ENCODE results near the gene NOP16.

The NOP16 gene

DNA sequence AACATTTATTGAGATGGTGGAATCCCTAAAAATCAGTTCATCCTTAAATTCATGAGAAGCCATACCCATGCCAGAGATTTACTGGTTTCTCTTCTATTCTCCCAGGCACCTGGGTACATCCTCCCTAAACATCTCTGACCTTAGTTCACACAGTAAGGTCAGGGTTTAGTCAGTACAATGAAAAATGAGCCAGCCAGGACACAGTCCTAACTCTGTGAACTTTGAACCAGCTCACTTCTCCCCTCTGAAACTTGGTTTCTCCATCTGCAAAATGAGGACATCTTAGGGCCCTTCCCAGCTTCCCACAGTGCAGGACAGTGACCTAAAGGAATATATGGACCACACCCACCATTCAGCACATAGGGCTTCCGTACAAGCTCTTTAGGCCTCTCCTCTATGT, 1.9 kb downstream of the NOP16 start:
- DNase-seq (ENCODE audit: low spot score) = no peak

- DNase-seq (ENCODE audit: low spot score) = no peak
Measured at GRCh38 chr5:176384991-176385390, 3.4 kb downstream of the NOP16 start.

DNA sequence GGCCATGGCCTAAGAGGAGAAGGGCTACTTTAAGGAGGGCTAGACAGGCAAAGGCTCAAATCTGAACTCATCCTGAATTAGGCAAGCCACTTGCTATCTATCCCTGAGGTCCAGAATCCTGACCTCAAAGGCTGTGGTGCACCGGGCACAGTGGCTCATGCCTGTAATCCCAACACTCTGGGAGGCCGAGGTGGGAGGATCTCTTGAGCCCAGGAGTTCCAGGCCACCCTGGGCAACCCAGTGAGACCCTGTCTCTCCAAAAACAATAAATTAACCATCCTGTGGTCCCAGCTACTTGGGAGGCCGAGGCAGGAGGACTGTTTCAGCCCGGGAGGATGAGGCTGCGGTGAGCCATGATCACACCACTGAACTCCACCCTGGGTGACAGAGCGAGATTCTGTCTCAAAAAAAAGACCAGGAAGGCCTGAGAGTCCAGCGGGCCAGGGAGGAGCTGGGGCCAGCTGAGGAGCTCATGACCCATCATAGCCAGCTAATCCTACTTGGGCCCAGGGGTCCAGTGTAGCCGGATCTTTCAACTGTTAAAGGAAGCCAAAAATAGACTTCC, 4.0 kb downstream of the NOP16 start:
- no peak for DNase-seq (ENCODE audit: low spot score)

DNA sequence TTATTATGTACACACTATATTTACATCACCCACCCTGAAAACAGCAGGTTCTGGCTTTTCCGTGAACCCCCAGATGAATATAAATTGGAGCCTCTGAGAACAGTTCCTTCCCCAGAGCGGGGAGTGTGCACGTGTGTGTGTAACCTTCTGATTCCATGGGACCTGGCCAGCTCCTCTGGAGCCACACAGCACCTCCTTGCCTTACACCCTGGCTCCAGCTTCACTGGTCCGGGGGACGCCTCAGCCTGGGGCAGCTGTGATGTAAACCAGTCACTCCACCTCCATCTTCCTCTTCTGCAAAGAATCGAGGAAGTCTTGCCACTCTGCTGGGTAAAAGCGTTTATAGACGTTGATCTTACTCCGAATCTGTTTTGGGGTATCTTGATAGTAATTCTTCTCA, 4.4 kb downstream of the NOP16 start:
- DNase-seq (ENCODE audit: low spot score) = no peak

GRCh38 chr5:176383248-176383905, 5.0 kb downstream of the NOP16 start:
- DNase-seq (ENCODE audit: low spot score) = no peak

- DNase-seq (ENCODE audit: low spot score) = no peak
Measured at GRCh38 chr5:176382721-176383120, 5.7 kb downstream of the NOP16 start.

- no peak for DNase-seq (ENCODE audit: low spot score)
Measured at GRCh38 chr5:176381979-176382378, 6.4 kb downstream of the NOP16 start.

DNA sequence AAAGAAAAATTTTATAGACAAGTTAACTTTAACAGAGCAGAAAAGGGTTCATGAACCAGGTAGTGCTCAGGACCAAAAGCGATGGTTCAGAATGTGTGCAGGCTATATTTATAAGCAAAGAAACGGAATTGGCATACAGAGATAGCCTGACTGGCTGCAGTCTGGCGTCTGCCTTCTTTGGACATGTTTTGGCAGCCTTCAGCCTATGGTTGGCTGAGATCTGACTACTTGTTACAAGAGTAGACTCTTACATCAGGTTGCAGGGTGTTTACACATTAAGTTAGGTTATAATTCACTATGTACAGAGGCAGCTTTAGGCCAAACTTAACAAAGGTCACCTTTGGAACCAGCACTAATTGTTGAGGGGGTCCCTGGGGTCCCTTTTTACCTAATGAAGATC, 7.0 kb downstream of the NOP16 start:
- DNase-seq (ENCODE audit: low spot score) = no peak

- no peak for DNase-seq (ENCODE audit: low spot score)
Measured at GRCh38 chr5:176379881-176380280, 8.5 kb downstream of the NOP16 start.

DNA sequence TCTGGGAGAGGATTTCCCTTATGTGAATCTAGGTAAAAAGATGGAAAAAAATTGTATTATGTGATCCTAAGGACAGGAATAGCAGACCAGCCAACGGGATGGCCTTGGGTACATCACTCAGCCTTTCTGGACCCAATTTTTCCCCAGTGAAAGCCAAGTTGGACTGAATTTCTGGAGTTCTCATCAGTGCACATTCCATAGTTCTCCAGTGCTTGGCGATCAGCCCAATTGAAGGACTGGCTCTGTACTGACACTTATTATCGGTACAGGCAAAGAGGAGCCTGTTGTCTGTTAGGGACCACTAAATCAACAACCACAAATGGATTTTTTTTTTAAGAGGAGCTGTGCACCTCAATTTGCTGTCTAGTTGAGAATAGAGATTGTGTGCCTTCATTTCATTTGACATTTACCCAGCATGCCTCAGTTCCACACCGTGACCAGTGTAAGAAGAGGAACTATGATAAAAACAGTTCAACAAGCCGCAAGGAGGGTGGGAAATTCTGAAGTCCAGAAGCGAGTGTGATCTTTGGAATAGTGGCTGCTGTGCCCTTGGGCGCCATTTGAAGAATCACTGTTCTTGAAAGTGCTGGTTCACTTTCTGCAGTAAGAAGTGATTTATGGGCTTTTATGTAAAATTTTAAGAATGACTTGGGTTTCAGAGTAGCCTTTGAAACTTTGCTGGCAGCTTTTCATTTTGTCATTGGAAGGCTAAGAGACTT, 15.1 kb downstream of the NOP16 start:
- DNase-seq (ENCODE audit: low spot score) = no peak

DNA sequence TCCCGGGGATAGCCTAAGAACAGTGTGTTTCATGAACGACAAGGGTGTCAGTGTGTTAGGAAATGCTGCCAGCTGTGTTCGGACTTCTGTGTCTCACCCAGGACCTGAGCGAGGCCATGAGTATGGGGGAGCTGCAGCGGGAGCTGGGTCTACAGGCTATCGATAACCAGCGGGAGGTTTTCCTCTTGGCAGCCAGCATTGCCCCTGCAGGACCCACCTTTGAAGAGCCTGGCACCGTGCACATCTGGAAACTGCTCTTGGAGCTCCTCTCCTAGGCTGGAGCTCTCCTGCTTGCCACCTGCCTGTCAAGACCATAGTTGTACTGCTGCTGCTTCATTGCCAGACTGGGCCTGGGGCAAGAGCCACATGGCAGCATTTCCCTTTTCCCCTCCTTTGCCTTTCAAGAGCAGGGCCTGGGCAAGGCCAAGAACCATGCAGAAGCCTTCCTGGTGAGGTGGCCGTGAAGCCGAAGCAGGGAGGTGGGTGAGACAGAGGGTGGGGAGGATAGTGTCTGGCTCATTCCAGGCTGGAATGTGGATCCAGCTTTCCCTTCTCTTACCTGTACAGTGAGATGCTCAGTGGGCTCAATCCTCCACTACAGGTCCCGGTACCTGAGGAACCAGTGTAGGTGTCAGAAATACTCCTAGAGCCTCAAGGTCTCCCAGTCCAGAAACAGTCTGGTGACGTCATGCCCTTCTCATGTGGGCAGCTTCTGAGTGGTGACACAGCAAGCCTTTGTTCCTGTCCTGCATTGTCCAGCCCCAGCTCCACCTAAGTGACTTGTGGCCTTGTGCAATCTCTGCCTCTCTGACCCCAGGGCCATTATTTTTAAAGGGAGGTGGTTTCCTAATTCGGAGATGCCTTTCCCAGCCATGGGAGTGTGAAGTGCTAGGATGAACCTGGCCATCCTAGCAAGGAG, 16.5 kb downstream of the NOP16 start:
- DNase-seq (ENCODE audit: low spot score) = no peak

DNA sequence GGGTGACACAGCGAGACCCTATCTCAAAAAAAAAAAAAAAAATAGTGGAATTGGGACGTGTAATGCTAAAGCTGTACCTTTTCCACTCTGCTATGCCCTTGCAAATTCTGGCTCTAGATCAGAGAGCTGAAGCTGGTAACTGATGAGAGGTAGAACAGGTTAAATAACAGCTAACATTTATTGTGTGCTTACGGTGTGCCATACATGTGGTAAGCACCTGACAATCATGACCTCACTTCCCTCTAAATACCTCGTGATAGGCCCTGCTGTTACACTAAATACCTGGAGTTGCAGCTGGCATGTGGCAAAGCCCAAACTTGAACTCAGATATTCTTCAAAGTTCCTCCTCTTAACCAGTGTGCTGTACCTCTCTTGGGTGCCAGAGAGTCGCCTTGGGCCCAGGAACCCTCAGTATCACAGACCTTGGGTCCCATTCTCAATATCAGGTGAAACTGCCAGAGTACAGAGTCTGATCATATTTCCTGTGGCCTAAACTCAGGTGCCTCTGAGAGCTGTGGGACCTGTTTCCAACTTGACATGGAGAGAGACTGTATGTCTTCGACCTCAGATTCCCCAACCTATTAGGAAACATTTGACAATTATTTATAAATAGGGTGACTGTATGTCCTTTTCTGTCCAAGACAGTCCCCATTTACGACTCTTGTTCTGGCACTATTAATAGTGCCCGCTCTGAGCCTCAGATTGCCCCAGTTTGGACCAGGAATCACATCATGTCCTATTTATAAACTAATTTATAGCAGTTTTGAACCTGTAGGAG, 18.3 kb downstream of the NOP16 start:
- DNase-seq (ENCODE audit: low spot score) = no peak

GRCh38 chr5:176368726-176369125, 19.7 kb downstream of the NOP16 start:
- DNase-seq (ENCODE audit: low spot score) = no peak

DNA sequence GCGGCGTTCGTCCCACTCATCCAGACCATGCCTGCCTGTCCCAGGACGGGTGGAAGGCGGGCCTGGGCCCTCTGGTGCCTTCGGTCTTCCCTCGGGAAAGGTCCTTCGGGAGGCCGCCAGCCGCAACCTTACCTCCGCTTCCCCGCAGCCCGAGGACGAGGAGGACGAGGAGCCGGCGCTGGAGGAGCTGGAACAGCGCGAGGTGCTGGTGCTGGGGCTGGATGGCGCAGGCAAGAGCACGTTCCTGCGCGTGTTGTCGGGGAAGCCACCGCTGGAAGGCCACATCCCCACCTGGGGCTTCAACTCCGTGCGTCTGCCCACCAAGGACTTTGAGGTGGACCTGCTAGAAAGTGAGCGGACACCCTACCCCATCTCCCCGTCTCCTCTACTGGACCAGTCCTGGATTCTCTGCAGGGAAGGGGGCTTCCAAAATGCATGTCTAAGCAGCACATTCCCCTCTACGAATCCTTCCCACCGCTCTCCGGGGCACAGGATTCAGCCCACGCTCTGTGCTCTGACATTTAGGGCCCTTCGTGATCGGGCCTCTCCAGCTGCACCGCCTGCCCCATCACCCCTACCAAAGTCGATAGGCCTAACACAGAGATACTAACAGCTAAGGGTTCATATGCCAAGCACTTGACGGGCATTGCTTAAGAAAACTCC, 22.0 kb downstream of the NOP16 start:
- DNase-seq (ENCODE audit: low spot score) = no peak

DNA sequence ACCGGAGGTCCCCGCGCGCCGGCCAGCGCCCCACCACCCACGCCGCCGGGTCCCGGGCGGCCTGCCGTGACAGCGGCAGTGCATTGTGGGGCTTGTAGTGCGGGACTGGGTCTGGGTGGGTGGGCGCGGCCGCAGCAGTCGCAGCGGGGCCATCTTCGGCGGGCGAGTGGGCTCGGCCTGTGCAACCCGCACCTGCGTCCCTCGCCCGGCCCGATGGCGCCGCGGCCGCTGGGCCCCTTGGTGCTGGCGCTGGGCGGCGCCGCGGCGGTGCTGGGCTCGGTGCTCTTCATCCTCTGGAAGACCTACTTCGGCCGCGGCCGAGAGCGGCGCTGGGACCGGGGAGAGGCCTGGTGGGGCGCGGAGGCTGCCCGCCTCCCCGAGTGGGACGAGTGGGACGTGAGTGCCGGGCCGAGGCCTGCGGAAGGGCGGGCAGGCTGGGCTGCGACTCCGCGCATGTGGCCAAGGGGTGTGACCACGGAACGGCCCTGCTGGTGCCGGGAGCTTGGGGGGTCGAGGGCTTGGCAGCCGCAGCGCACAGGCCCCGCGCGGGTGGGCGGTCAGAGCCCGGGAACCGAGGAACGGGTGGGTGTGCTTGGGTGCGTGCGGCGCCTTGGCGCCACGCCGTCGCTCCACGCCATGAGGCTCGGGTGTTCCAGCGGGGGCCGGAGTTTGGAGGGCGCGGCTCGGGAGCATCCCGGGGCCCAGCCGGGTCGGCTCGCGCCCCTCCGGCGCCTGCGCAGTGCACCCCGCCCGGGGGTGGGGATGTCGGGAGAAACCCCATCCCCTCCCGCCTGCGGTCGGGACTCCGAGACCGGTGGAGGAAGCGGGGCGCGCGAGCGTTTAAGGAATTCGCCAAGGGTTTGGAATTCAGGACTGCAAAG, 22.8 kb downstream of the NOP16 start, which contains the start of gene ARL10:
Gene ARL10, plus strand, starts transcription at position 137 of the 881 bp plus-strand sequence. Its CDS starts 77 bp downstream, at position 214.
- DNase-seq (ENCODE audit: low spot score) = peak; percentile 82

DNA sequence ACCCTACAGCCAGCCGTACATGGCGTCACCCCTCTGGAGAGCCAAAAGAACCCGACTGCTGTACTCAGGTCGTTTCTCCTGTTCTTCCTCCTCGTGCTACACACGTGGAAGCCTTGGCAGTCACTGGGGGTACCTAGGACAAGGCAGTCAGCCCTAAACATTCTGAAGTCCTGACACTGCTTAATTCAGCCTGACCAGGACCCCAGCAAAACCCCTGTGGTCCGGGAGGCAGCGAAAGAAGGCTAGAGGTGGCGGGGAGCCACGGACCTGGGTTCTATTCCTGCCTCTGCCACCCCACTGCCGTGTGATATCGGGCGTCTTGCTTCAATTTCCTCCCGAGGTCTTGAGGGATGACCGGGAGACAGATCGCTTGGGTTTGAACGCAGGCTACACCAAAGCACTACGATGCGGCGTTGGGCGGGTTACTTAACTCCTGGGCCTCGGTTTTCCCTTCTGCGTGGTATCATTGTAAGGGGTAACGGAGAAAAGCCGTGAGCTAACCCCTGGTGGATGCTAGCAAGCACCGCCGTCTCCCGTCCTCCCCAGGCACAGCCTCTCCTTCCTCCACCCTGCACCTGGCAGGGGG, 23.5 kb downstream of the NOP16 start:
- DNase-seq (ENCODE audit: low spot score) = no peak

DNA sequence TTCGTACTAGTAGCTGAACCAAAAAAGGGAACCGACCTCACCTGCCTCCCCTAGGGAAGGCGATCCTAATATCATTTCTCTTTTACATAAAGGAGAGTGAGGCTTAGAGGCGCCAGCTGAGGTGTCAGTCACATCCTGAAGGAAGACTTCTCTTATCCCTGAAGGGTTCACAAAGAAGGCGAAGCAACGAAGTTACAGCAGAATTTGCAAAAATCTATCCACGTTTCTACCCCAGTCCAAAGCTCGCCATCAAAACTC, 26.2 kb downstream of the NOP16 start:
- DNase-seq (ENCODE audit: low spot score) = no peak

DNA sequence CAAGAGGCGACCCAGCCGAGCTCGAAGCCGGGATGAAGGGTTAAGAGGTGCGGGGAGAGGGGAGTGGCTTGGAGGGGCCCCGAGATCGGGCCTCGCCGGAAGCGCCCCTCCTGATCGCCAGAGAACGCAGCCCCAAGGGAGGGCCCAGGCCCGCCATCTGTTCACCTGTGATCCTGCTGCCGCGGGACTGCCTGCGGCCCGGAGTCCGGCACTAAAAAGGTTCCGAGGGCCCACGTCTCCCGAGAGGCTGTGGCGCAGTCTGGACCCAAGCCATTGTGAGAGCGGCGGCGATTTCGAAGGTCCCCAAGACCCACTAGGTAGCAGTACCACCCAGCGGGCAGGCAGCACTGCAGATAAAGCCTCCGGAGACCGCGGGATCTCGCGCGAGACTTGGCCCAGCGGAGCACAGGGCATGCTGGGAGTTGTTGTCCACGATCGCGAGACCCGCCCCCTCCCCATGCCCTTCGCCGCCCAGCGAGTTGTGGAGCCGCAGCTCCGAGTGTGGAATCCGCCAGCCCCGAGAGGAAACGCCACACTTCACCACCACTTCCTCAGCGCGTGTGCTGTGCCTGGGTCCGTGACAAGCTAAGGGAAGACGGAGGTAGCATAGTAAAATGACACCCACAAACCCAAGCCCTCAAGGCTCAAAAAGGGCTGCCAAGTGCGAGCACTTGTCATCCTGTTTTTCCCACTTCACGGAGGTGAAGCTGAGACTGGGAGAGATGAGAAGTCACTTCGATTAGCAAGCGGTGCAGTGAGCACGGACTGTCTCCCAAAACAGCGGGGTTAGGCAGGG, 26.8 kb downstream of the NOP16 start, which contains the start of gene KIAA1191:
Gene KIAA1191, minus strand, starts transcription at position 328 of the 796 bp plus-strand sequence. CDS start 2,256 bp downstream, outside the sequence.
- peak; percentile 95 for DNase-seq (ENCODE audit: low spot score)

Measured in left forelimb (tissue), 1 donor.